Smooth muscle cell (in vitro differentiated cells): Measurements from ENCODE around the gene CEMIP2. TPM values are rescaled to one million over a fixed set of nuclear protein-coding genes. Genes with fewer than 3 reads are reported as not detected.
A peak's percentile ranks its signal among the peaks of the same experiment; 100 is the strongest.

Experiments
- DNase-seq: peaks from one replicate; lab custom pipeline; 2025; ENCODE audit not compliant: unreplicated experiment; lab: John Stamatoyannopoulos, UW
- H2AFZ ChIP-seq: fragments of 200-600 bp; sonication (generic); 2 replicates; pipeline ENCODE4 v1.6.0; 2016; ENCODE audit warnings: antibody characterized with exemption, low read depth, mild to moderate bottlenecking
- H3F3A ChIP-seq: fragments of 200-600 bp; sonication (generic); 2 replicates; pipeline ENCODE4 v1.6.0; 2017; ENCODE audit warnings: antibody characterized with exemption, low read depth
- H3K27ac ChIP-seq: fragments of 200-600 bp; sonication (generic); 2 replicates; pipeline ENCODE4 v1.5.1; 2016; ENCODE audit warnings: low read depth, mild to moderate bottlenecking
- H3K27me3 ChIP-seq: fragments of 200-600 bp; sonication (generic); 2 replicates; pipeline ENCODE4 v1.6.1; 2016; ENCODE audit warnings: low read depth, mild to moderate bottlenecking
- H3K36me3 ChIP-seq: fragments of 200-600 bp; sonication (generic); 2 replicates; pipeline ENCODE4 v1.5.1; 2016; ENCODE audit warnings: low read depth
- H3K4me1 ChIP-seq: fragments of 200-600 bp; sonication (generic); 2 replicates; pipeline ENCODE4 v1.5.1; 2016; ENCODE audit warnings: low read depth
- H3K4me2 ChIP-seq: fragments of 200-600 bp; sonication (generic); 2 replicates; pipeline ENCODE4 v1.6.0; 2016; ENCODE audit warnings: mild to moderate bottlenecking
- H3K4me3 ChIP-seq: fragments of 200-600 bp; sonication (generic); 2 replicates; pipeline ENCODE4 v1.5.1; 2016; ENCODE audit warnings: mild to moderate bottlenecking
- H3K79me2 ChIP-seq: fragments of 200-600 bp; sonication (generic); 2 replicates; pipeline ENCODE4 v1.6.0; 2016; ENCODE audit warnings: low read depth, mild to moderate bottlenecking
- H3K9ac ChIP-seq: fragments of 200-600 bp; sonication (generic); 2 replicates; pipeline ENCODE4 v1.6.0; 2016; ENCODE audit warnings: low read depth
- H3K9me3 ChIP-seq: fragments of 200-600 bp; sonication (generic); replicated peaks from 2 replicates; pipeline ENCODE4 v1.5.1; 2016; ENCODE audit warnings: low read depth
- H4K20me1 ChIP-seq: fragments of 200-600 bp; sonication (generic); 2 replicates; pipeline ENCODE4 v1.6.0; 2016; ENCODE audit warnings: low read depth
- WGBS: methylation state at CpG from one replicate; pipeline ENCODE4 v1.1.7; 2016; ENCODE audit warnings: low lambda C conversion rate; 5-methylcytosine and 5-hydroxymethylcytosine counted together
- polyA plus RNA-seq: library from polyadenylated mRNA; unstranded; fragments of >200 nt; fragmentation: Nextera tagmentation; extraction: Ambion mirVana; gene quantifications from 2 replicates; pipeline ENCODE4 v1.2.1, GENCODE V29; 2016
- total RNA-seq: library from RNA; depleted of rRNA; stranded (reverse); fragments of >200 nt; gene quantifications from 2 replicates; pipeline ENCODE4 v1.2.3, GENCODE V29; 2014
- TF ChIP-seq, protein P1 (sequence below): fragments of 200-600 bp; sonication (generic); IDR thresholded peaks from 2 replicates; pipeline ENCODE4 v1.5.1; 2017; ENCODE audit warnings: borderline replicate concordance, mild to moderate bottlenecking, antibody characterized with exemption; ENCODE audit not compliant: insufficient read depth, poor library complexity, severe bottlenecking

The CEMIP2 gene
- total and polyA plus RNA-seq, 2 experiments from 2014 or later, result 46.1 to 103 TPM

DNA sequence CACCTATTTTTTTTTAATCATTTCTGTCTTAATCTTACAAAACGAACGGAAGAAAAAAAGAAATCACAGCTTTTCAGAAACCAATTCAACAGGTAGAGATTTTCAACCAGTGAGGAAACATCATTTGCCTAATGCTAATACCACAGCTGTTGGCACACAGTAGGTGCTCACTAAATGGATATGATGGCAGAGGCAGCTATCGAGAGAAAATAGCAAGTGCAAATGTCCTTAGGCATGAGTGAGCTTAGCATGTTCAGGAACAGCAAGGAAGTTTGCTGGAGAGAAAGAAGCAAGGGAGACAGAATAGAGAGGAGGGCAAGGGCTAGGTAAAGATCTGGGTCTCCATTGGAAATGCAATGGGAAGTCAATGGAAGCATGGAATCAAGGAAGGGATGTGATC lies 49.2 kb downstream of the CEMIP2 start:
- H3K4me2 ChIP-seq, result no peak overlapping the region
- peaks cover 7% of the 10 kb centered on the region for H4K20me1 ChIP-seq
- TF ChIP-seq, protein P1, sequence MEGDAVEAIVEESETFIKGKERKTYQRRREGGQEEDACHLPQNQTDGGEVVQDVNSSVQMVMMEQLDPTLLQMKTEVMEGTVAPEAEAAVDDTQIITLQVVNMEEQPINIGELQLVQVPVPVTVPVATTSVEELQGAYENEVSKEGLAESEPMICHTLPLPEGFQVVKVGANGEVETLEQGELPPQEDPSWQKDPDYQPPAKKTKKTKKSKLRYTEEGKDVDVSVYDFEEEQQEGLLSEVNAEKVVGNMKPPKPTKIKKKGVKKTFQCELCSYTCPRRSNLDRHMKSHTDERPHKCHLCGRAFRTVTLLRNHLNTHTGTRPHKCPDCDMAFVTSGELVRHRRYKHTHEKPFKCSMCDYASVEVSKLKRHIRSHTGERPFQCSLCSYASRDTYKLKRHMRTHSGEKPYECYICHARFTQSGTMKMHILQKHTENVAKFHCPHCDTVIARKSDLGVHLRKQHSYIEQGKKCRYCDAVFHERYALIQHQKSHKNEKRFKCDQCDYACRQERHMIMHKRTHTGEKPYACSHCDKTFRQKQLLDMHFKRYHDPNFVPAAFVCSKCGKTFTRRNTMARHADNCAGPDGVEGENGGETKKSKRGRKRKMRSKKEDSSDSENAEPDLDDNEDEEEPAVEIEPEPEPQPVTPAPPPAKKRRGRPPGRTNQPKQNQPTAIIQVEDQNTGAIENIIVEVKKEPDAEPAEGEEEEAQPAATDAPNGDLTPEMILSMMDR, result no peak
- no peaks in the 10 kb centered on the region for H3K27me3 ChIP-seq
- H3K4me3 ChIP-seq, result no peak overlapping the region
- peaks cover 21% of the 10 kb centered on the region for H3K79me2 ChIP-seq
- peaks cover 14% of the 10 kb centered on the region for H3K4me1 ChIP-seq
- H3K9me3 ChIP-seq, result no peaks in the 10 kb centered on the region
- no peak overlapping the region for H3K27ac ChIP-seq
- H3F3A ChIP-seq, result peaks cover 4% of the 10 kb centered on the region
- 95% methylated on average over 3 of the region's 3 CpGs for WGBS
- H3K9ac ChIP-seq, result no peak overlapping the region
- H2AFZ ChIP-seq, result no peak overlapping the region
- peaks cover 22% of the 10 kb centered on the region for H3K36me3 ChIP-seq
- DNase-seq, result no peak

DNA sequence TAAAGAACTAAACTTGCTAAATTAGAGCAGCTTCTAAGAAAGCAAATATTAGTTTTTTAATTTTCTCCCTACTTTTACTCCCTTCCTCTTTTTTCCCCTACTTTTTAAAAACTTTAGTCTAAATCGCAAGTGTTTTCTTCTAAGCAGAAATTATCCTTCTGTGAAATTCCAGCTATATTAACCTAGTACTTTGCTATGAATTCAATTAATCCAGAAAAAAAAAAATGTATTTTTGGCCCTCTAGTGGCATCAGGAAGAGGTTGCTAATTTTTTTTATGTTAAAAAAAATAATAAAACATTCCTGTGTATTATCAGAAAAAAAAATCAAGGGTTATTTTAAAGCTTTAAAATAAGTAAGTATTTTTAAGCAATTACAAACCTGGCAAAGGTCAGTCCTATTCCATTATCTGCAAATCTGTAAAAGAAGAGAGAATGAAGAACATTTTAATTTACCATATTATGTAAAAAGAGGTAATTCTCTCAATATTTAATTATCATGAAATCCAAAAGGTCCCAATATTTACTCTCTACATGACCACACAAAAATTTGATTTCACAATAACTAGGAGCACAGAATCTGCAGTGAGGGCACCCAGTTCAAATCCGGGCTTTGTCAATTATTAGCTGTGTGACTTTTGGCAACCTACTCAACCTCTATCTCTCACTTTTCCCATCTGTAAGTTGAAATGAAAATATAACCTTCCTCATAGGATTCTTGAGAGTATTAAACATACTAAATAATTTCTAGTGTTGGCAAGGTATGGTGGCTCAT lies 52.0 kb downstream of the CEMIP2 start:
- Histone ChIP-seq H3K9ac (no peak overlapping the region), H4K20me1 (peaks cover 7% of the 10 kb centered on the region), H2AFZ (no peak overlapping the region), H3K79me2 (peaks cover 21% of the 10 kb centered on the region), H3K36me3 (peaks cover 38% of the 10 kb centered on the region), H3K4me3 (no peak overlapping the region), H3K9me3 (no peaks in the 10 kb centered on the region), H3K27ac (no peak overlapping the region), H3K27me3 (no peaks in the 10 kb centered on the region), H3K4me2 (no peak overlapping the region), H3K4me1 (peaks cover under 1% of the 10 kb centered on the region), H3F3A (peaks cover 4% of the 10 kb centered on the region)
- TF ChIP-seq, protein P1, result peak; percentile 68
- no peak for DNase-seq
- WGBS, result 95% methylated on average over 2 of the region's 2 CpGs

DNA sequence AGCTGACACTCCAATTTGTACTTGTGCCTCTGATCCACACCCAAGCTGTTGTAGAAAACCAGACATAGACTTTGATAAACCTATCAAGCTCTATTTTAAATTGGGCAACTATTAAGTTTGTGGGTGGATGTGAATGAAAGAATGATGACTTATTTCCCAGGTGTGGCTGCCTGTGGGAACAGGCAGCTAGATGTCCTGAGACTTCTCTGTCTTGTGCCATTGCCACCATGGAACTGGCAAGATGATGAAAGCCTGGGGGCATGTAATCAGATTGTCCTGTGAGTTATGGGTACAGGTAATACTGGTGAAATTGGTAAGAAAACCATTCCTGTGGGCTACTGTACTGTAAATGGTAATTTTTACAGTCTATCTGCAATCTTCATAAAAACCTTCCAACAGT lies 57.5 kb downstream of the CEMIP2 start:
- peaks cover 56% of the 10 kb centered on the region for H3K36me3 ChIP-seq
- H3K27ac ChIP-seq, result no peak overlapping the region
- no peak overlapping the region for H2AFZ ChIP-seq
- H3K4me2 ChIP-seq, result no peak overlapping the region
- no peak for DNase-seq
- no peaks in the 10 kb centered on the region for H3K27me3 ChIP-seq
- TF ChIP-seq, protein P1, result no peak
- no peak overlapping the region for H3K9ac ChIP-seq
- H3K9me3 ChIP-seq, result no peaks in the 10 kb centered on the region
- peaks cover 11% of the 10 kb centered on the region for H3K79me2 ChIP-seq
- no peaks in the 10 kb centered on the region for H3F3A ChIP-seq
- no peaks in the 10 kb centered on the region for H3K4me1 ChIP-seq
- H4K20me1 ChIP-seq, result peaks cover 4% of the 10 kb centered on the region
- no peak overlapping the region for H3K4me3 ChIP-seq

DNA sequence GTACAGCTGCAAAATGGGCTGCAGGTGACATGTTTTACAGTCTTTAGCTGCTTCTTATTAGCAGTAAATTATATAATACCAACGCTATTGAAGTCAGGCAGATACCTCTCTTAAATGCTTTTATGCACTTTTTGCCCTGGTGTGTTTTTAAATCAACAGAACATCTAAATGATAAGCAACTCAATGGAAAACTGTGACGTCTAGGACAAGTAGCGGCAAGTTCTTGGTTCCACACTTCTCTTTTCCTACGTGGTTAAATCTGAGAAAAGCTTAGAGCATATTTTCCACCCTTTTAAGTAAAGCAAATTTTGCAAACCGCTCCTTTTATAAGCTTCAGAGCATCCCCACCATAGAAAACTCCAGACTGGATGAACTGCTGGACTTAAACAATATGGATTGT lies 58.1 kb downstream of the CEMIP2 start:
- no peaks in the 10 kb centered on the region for H3K4me1 ChIP-seq
- H2AFZ ChIP-seq, result no peak overlapping the region
- H3K4me2 ChIP-seq, result no peak overlapping the region
- 89% methylated on average over 5 of the region's 5 CpGs for WGBS
- no peaks in the 10 kb centered on the region for H3F3A ChIP-seq
- no peak for DNase-seq
- H3K79me2 ChIP-seq, result peaks cover 14% of the 10 kb centered on the region
- no peak overlapping the region for H3K4me3 ChIP-seq
- TF ChIP-seq, protein P1, result no peak
- H4K20me1 ChIP-seq, result peaks cover 5% of the 10 kb centered on the region
- no peaks in the 10 kb centered on the region for H3K9me3 ChIP-seq
- H3K27ac ChIP-seq, result no peak overlapping the region
- no peaks in the 10 kb centered on the region for H3K27me3 ChIP-seq
- H3K36me3 ChIP-seq, result peaks cover 56% of the 10 kb centered on the region
- no peak overlapping the region for H3K9ac ChIP-seq
